MM.1S (cell line): ENCODE results near the gene SP6.

Experiments used
- DNase-seq: peaks from one replicate; pipeline ENCODE4 v3.0.0-alpha.2; 2015
- H2AFZ ChIP-seq: fragments of 300-600 bp; sonication (generic); 2 replicates; pipeline ENCODE4 v1.6.0; 2016; ENCODE audit warnings: antibody characterized with exemption, low read length
- H3F3A ChIP-seq: fragments of 300-600 bp; sonication (generic); 2 replicates; pipeline ENCODE4 v1.6.1; 2016; ENCODE audit warnings: mild to moderate bottlenecking, antibody characterized with exemption, low read length, moderate library complexity, mixed read lengths; ENCODE audit not compliant: insufficient read depth
- H3K27ac ChIP-seq: fragments of 300-600 bp; sonication (generic); 2 replicates; pipeline ENCODE4 v1.5.1; 2016; ENCODE audit warnings: mild to moderate bottlenecking, low read length
- H3K27me3 ChIP-seq: fragments of 300-600 bp; sonication (generic); replicated peaks from 2 replicates; pipeline ENCODE4 v1.6.0; 2016; ENCODE audit warnings: low read length; ENCODE audit not compliant: insufficient read depth
- H3K36me3 ChIP-seq: fragments of 300-600 bp; sonication (generic); replicated peaks from 2 replicates; pipeline ENCODE4 v1.6.1; 2016; ENCODE audit warnings: mild to moderate bottlenecking, low read length, mixed read lengths; ENCODE audit not compliant: insufficient read depth
- H3K4me1 ChIP-seq: fragments of 300-600 bp; sonication (generic); 2 replicates; pipeline ENCODE4 v1.6.1; 2016; ENCODE audit warnings: low read length, mixed read lengths
- H3K4me2 ChIP-seq: fragments of 300-600 bp; sonication (generic); 2 replicates; pipeline ENCODE4 v1.6.0; 2016; ENCODE audit warnings: low read depth, low read length
- H3K4me3 ChIP-seq: fragments of 300-600 bp; sonication (generic); 2 replicates; pipeline ENCODE4 v1.5.1; 2016; ENCODE audit warnings: low read length, mixed read lengths
- H3K79me2 ChIP-seq: fragments of 300-600 bp; sonication (generic); 2 replicates; pipeline ENCODE4 v1.6.1; 2016; ENCODE audit warnings: mixed run types, low read length, mixed read lengths
- H3K9ac ChIP-seq: fragments of 300-600 bp; sonication (generic); 2 replicates; pipeline ENCODE4 v1.6.1; 2016; ENCODE audit warnings: low read length, mixed read lengths
- H3K9me2 ChIP-seq: fragments of 300-600 bp; sonication (generic); replicated peaks from 2 replicates; pipeline ENCODE4 v1.6.1; 2016; ENCODE audit warnings: mild to moderate bottlenecking, low read length, mixed read lengths; ENCODE audit not compliant: insufficient read depth
- H3K9me3 ChIP-seq: fragments of 300-600 bp; sonication (generic); replicated peaks from 2 replicates; pipeline ENCODE4 v1.6.1; 2016; ENCODE audit warnings: mild to moderate bottlenecking, low read length, mixed read lengths; ENCODE audit not compliant: insufficient read depth
- H4K20me1 ChIP-seq: fragments of 300-600 bp; sonication (generic); 2 replicates; pipeline ENCODE4 v1.6.1; 2016; ENCODE audit warnings: mild to moderate bottlenecking, low read length, moderate library complexity, mixed read lengths; ENCODE audit not compliant: insufficient read depth
- EZH2 ChIP-seq: fragments of 300-600 bp; sonication (generic); optimal IDR thresholded peaks from 2 replicates; pipeline ENCODE3; 2017; ENCODE audit warnings: low read depth, mild to moderate bottlenecking, antibody characterized with exemption, low read length, mixed read lengths
- EZH2phosphoT487 ChIP-seq: fragments of 300-600 bp; sonication (generic); IDR thresholded peaks from 2 replicates; pipeline ENCODE4 v1.6.1; 2018; ENCODE audit warnings: antibody characterized with exemption, low read length
- TF ChIP-seq, protein P1 (sequence below): fragments of 300-600 bp; sonication (generic); IDR thresholded peaks from 2 replicates; pipeline ENCODE4 v1.5.1; 2016; ENCODE audit warnings: antibody characterized with exemption, low read length, mixed read lengths

Gene SP6

DNA sequence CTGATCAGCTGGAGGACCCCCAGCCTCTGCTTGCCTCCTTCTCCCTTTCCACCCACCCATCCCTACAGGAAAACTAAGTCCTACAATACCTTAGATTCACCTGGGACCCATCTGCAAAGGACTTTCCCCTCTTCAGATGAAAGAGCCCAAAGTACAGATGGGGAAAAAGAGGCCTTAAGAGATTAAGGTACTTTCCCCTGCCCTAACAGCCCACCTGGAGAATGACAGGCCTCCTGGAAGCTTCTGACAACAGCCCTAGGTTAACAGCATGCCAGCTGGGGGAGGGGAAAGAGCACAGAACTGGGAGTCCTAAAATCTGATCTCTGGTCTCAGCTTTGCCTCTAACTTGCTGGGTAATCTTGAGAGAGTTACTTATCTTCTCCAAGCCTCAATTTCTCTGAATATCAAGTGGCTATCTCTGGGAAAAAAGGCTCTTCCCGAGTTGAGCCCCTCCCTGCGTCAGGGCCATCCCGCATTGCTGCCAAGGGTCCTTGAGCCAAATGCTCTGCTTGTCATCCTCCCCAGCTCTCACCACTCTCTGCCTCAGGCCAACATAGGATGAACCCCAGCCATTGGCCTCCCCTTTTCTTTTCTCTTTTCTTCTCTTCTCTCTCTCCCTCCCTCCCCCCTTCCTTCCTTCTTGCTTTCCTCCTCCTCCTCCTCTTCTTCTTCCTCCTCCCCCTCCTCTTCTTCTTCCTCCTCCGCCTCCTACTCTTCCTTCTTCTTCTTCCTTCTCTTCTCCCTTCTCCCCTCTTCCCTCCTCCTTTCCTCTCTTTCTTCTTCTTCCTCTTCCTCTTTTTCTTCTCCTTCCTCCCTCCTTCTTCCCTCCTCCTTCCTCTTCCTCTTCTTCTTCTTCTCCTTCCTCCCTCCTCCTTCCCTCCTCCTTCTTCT, 22.5 kb upstream of the SP6 start:
- Histone ChIP-seq H3K27ac (no peak overlapping the region), H3K9me2 (no peaks in the 10 kb centered on the region), H3K9ac (no peak overlapping the region), H3K27me3 (peaks cover 93% of the 10 kb centered on the region), H3K9me3 (no peaks in the 10 kb centered on the region), H3K79me2 (no peaks in the 10 kb centered on the region), H3K4me2 (no peak overlapping the region), H3F3A (no peaks in the 10 kb centered on the region), H3K4me1 (no peaks in the 10 kb centered on the region), H3K36me3 (no peaks in the 10 kb centered on the region), H3K4me3 (no peak overlapping the region), H2AFZ (no peak overlapping the region), H4K20me1 (no peaks in the 10 kb centered on the region)
- TF ChIP-seq, protein P1, sequence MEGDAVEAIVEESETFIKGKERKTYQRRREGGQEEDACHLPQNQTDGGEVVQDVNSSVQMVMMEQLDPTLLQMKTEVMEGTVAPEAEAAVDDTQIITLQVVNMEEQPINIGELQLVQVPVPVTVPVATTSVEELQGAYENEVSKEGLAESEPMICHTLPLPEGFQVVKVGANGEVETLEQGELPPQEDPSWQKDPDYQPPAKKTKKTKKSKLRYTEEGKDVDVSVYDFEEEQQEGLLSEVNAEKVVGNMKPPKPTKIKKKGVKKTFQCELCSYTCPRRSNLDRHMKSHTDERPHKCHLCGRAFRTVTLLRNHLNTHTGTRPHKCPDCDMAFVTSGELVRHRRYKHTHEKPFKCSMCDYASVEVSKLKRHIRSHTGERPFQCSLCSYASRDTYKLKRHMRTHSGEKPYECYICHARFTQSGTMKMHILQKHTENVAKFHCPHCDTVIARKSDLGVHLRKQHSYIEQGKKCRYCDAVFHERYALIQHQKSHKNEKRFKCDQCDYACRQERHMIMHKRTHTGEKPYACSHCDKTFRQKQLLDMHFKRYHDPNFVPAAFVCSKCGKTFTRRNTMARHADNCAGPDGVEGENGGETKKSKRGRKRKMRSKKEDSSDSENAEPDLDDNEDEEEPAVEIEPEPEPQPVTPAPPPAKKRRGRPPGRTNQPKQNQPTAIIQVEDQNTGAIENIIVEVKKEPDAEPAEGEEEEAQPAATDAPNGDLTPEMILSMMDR, result no peak
- TF ChIP-seq EZH2phosphoT487 (no peak), EZH2 (no peak)
- DNase-seq, result no peak

DNA sequence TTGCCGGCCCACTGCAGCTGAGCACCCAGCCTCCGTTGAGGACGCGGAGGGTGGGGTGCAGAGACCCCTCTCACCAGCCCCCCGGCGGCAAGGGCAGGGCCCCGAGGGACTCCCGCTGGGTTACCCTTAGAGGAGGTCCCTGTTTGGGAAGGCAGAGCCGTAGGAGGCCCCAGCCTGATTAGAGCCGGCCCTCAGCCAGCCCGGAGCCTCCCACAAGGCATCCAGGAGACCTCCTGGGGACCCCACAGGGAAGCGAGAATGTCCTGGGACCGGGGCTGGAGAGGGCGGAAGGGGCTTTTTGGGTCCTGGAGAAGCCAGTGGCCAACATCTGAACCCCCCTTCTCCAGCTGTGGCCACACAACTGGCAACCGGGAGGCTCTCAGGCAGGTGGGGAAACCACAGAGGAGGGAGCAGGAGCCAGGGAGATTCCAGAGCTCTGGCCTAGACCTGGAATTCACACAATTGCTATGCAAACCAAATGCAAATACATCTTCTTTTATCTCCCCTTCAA, 21.7 kb upstream of the SP6 start:
- no peak overlapping the region for H3K27ac ChIP-seq
- H3K4me3 ChIP-seq, result no peak overlapping the region
- H3K4me2 ChIP-seq, result no peak overlapping the region
- TF ChIP-seq, protein P1, result no peak
- no peak for TF ChIP-seq EZH2phosphoT487
- TF ChIP-seq EZH2, result no peak
- H2AFZ ChIP-seq, result no peak overlapping the region
- H3K36me3 ChIP-seq, result no peaks in the 10 kb centered on the region
- H3K9me3 ChIP-seq, result no peaks in the 10 kb centered on the region
- H3K9me2 ChIP-seq, result no peaks in the 10 kb centered on the region
- H4K20me1 ChIP-seq, result no peaks in the 10 kb centered on the region
- H3F3A ChIP-seq, result no peaks in the 10 kb centered on the region
- DNase-seq, result no peak
- peaks cover 93% of the 10 kb centered on the region for H3K27me3 ChIP-seq
- H3K9ac ChIP-seq, result no peak overlapping the region
- H3K4me1 ChIP-seq, result no peaks in the 10 kb centered on the region
- no peaks in the 10 kb centered on the region for H3K79me2 ChIP-seq

DNA sequence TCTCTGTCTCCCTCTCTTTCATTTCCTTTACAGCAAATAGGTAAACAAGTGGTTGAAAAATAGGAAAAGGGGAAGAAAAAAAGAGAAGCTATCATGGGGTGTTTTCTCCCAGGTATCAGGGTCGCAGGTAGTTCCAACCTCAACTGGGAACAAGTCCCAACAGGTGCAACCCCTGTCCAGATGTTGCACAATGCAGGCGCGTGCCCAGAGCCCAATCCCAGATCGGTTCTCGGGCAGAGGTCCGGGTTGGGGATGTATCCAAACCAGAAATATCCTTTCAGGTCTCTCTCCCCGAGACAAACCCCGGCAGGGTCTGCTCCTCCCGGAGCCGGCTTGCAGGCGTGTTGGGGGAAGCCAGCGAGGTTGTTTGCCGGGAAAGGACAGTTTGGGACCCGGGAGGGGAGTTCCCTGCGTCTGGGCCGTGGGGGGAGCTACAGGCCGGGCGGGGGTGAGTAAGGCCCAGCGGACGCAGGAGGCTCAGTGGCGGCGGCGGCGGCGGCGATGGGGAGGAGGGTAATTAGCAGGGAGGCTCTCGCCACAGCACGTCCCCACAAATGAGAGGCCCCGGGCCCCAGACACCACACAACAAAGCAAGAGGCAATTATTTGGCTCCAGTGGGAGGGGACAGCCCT, 21.2 kb upstream of the SP6 start:
- Histone ChIP-seq H3K4me1 (no peaks in the 10 kb centered on the region), H3K36me3 (no peaks in the 10 kb centered on the region), H2AFZ (no peak overlapping the region), H3K9ac (no peak overlapping the region), H3K27ac (no peak overlapping the region), H3K4me3 (no peak overlapping the region), H4K20me1 (no peaks in the 10 kb centered on the region), H3K9me2 (no peaks in the 10 kb centered on the region), H3K79me2 (no peaks in the 10 kb centered on the region), H3F3A (no peaks in the 10 kb centered on the region), H3K27me3 (peaks cover 93% of the 10 kb centered on the region), H3K4me2 (no peak overlapping the region), H3K9me3 (no peaks in the 10 kb centered on the region)
- no peak for DNase-seq
- TF ChIP-seq EZH2phosphoT487 (no peak), EZH2 (no peak)
- TF ChIP-seq, protein P1, result no peak
